Activated CD4-positive, alpha-beta T cell treated with anti-CD3 and anti-CD28 coated beads for 36 hours (primary cell): ENCODE results near the gene SHPK. TPM values are rescaled to one million over a fixed set of nuclear protein-coding genes. Genes with fewer than 3 reads are reported as not detected.

Source experiments
- ATAC-seq: fragments of 200-7000 bp; cut with Tn5 transposase; one replicate; pipeline ENCODE4 v1.10.0; 2021; ENCODE audit warnings: mild to moderate bottlenecking, moderate library complexity
- CTCF ChIA-PET: fragments of 350-600 bp; sonication (Branson Sonifier 250); formaldehyde crosslinking; loops from one replicate; lab custom pipeline; 2021; ENCODE audit warnings: antibody characterized with exemption; lab: Charles Lee
- POLR2A ChIA-PET: fragments of 350-600 bp; sonication (Branson Sonifier 250); formaldehyde crosslinking; loops from one replicate; lab custom pipeline; 2021; ENCODE audit warnings: antibody characterized with exemption, inconsistent platforms; lab: Charles Lee
- DNase-seq: peaks from one replicate; pipeline ENCODE4 v3.0.0-alpha.2; 2020
- H3K27ac Mint-ChIP-seq: one replicate; pipeline ENCODE4 v1.8.0; 2021; ENCODE audit warnings: mixed read lengths
- H3K27me3 Mint-ChIP-seq: one replicate; pipeline ENCODE4 v1.8.0; 2021; ENCODE audit warnings: mixed read lengths
- H3K36me3 Mint-ChIP-seq: one replicate; pipeline ENCODE4 v1.8.0; 2021; ENCODE audit warnings: low read depth, mixed read lengths
- H3K4me1 Mint-ChIP-seq: one replicate; pipeline ENCODE4 v1.8.0; 2021; ENCODE audit warnings: mixed read lengths
- H3K4me3 Mint-ChIP-seq: one replicate; pipeline ENCODE4 v1.8.0; 2021; ENCODE audit warnings: mild to moderate bottlenecking, moderate library complexity, mixed read lengths
- H3K9me3 Mint-ChIP-seq: one replicate; pipeline ENCODE4 v1.8.0; 2021; ENCODE audit warnings: low read depth, mixed read lengths
- intact Hi-C, 2 experiments: fragments of 100-400 bp; cut with DNase I in 1 of 2; cut with micrococcal nuclease in 1 of 2; formaldehyde crosslinking; loops; one replicate each; pipeline versions ENCODE4 v1.14.2 to v1.15.1; 2022 to 2024; cut with DNase I, micrococcal nuclease
- total RNA-seq, 2 experiments: library from RNA; stranded (reverse); gene quantifications; one replicate each; pipeline ENCODE4 v1.2.3, GENCODE V29; 2021

The SHPK gene
- total RNA-seq, 2 experiments from 2014 or later, result 12.5 to 15.0 TPM

GRCh38 chr17:3600529-3601205 lies 35.4 kb downstream of the SHPK start:
- intact Hi-C loops, result loop anchor here in 1 of 2 experiments (5.0 kb wide), 1 partner anchor 47 kb away; no protein-coding TSS in a partner anchor
- Mint-ChIP-seq H3K27ac (no peak overlapping the region), H3K4me1 (no peaks in the 10 kb centered on the region), H3K4me3 (no peak overlapping the region), H3K36me3 (no peaks in the 10 kb centered on the region), H3K27me3 (no peaks in the 10 kb centered on the region), H3K9me3 (no peaks in the 10 kb centered on the region)
- POLR2A ChIA-PET, result no interaction called here
- ATAC-seq (no peak), DNase-seq (no peak)
- CTCF ChIA-PET, result interaction anchor here (0.9 kb wide), 1 partner anchor 47 kb away, joined by 5 read pairs; no protein-coding TSS in a partner anchor

- POLR2A ChIA-PET, result no interaction called here
- Mint-ChIP-seq H3K27me3 (no peaks in the 10 kb centered on the region), H3K4me1 (no peaks in the 10 kb centered on the region), H3K9me3 (no peaks in the 10 kb centered on the region), H3K36me3 (no peaks in the 10 kb centered on the region), H3K4me3 (no peak overlapping the region), H3K27ac (no peak overlapping the region)
- CTCF ChIA-PET, result no interaction called here
- intact Hi-C loops, result no loop called here
- ATAC-seq (no peak), DNase-seq (no peak)
Observed at GRCh38 chr17:3598078-3598477, 38.0 kb downstream of the SHPK start.

- H3K4me3 Mint-ChIP-seq, result no peak overlapping the region
- DNase-seq, result no peak
- H3K9me3 Mint-ChIP-seq, result no peaks in the 10 kb centered on the region
- ChIA-PET POLR2A (no interaction called here), CTCF (interaction anchor here (0.6 to 0.7 kb wide), 2 partner anchors 22 to 785 kb away, joined by 3 to 5 read pairs; no protein-coding TSS in a partner anchor)
- no peak for ATAC-seq
- no peaks in the 10 kb centered on the region for H3K27me3 Mint-ChIP-seq
- intact Hi-C loops, result no loop called here
- H3K36me3 Mint-ChIP-seq, result no peaks in the 10 kb centered on the region
- H3K4me1 Mint-ChIP-seq, result no peaks in the 10 kb centered on the region
- H3K27ac Mint-ChIP-seq, result no peak overlapping the region
Observed at GRCh38 chr17:3596804-3597464, 39.1 kb downstream of the SHPK start.

- Mint-ChIP-seq H3K36me3 (no peaks in the 10 kb centered on the region), H3K4me1 (no peaks in the 10 kb centered on the region), H3K27me3 (no peaks in the 10 kb centered on the region), H3K9me3 (no peaks in the 10 kb centered on the region), H3K4me3 (no peak overlapping the region), H3K27ac (no peak overlapping the region)
- intact Hi-C loops, result no loop called here
- ChIA-PET CTCF (no interaction called here), POLR2A (no interaction called here)
- ATAC-seq (no peak), DNase-seq (no peak)
Observed at GRCh38 chr17:3594976-3595375, 41.1 kb downstream of the SHPK start.

GRCh38 chr17:3594051-3594800 lies 41.8 kb downstream of the SHPK start:
- Mint-ChIP-seq H3K36me3 (no peaks in the 10 kb centered on the region), H3K27ac (no peak overlapping the region), H3K9me3 (no peaks in the 10 kb centered on the region), H3K4me3 (no peak overlapping the region), H3K27me3 (no peaks in the 10 kb centered on the region), H3K4me1 (no peaks in the 10 kb centered on the region)
- DNase-seq (no peak), ATAC-seq (no peak)
- ChIA-PET POLR2A (no interaction called here), CTCF (no interaction called here)
- intact Hi-C loops, result no loop called here

GRCh38 chr17:3593384-3593783 lies 42.7 kb downstream of the SHPK start:
- Mint-ChIP-seq H3K9me3 (no peaks in the 10 kb centered on the region), H3K36me3 (no peaks in the 10 kb centered on the region), H3K27ac (no peak overlapping the region), H3K27me3 (no peaks in the 10 kb centered on the region), H3K4me1 (no peaks in the 10 kb centered on the region), H3K4me3 (no peak overlapping the region)
- intact Hi-C loops, result no loop called here
- ChIA-PET CTCF (interaction anchor here (0.6 kb wide), 1 partner anchor 163 kb away, joined by 5 read pairs; no protein-coding TSS in a partner anchor), POLR2A (no interaction called here)
- no peak for DNase-seq
- ATAC-seq, result no peak

GRCh38 chr17:3592216-3592860 lies 43.7 kb downstream of the SHPK start:
- Mint-ChIP-seq H3K4me3 (no peak overlapping the region), H3K27ac (no peak overlapping the region)

GRCh38 chr17:3590768-3591167 lies 45.3 kb downstream of the SHPK start:
- Mint-ChIP-seq H3K4me1 (no peaks in the 10 kb centered on the region), H3K27ac (no peak overlapping the region), H3K27me3 (no peaks in the 10 kb centered on the region), H3K9me3 (no peaks in the 10 kb centered on the region), H3K36me3 (peaks cover 3% of the 10 kb centered on the region), H3K4me3 (no peak overlapping the region)
- DNase-seq, result no peak
- ChIA-PET POLR2A (no interaction called here), CTCF (no interaction called here)
- no peak for ATAC-seq
- intact Hi-C loops, result no loop called here

More at GRCh38 chr17:3592216-3592860, 43.7 kb downstream of the SHPK start:
- Mint-ChIP-seq H3K9me3 (no peaks in the 10 kb centered on the region), H3K4me1 (no peaks in the 10 kb centered on the region), H3K36me3 (no peaks in the 10 kb centered on the region), H3K27me3 (no peaks in the 10 kb centered on the region)
- ChIA-PET CTCF (interaction anchor here (0.8 kb wide), 1 partner anchor 10 kb away, joined by 3 read pairs; no protein-coding TSS in a partner anchor), POLR2A (interaction anchor here (0.6 kb wide), 1 partner anchor 18 kb away, joined by 3 read pairs; no protein-coding TSS in a partner anchor)
- DNase-seq (no peak), ATAC-seq (no peak)
- intact Hi-C loops, result no loop called here

- DNase-seq (no peak), ATAC-seq (no peak)
- Mint-ChIP-seq H3K4me3 (no peak overlapping the region), H3K27ac (no peak overlapping the region), H3K4me1 (no peaks in the 10 kb centered on the region), H3K9me3 (no peaks in the 10 kb centered on the region), H3K36me3 (peaks cover 6% of the 10 kb centered on the region), H3K27me3 (no peaks in the 10 kb centered on the region)
- ChIA-PET POLR2A (no interaction called here), CTCF (interaction anchor here (0.6 kb wide), 1 partner anchor 13 kb away, joined by 3 read pairs; no protein-coding TSS in a partner anchor)
- intact Hi-C loops, result no loop called here
Observed at GRCh38 chr17:3590231-3590630, 45.8 kb downstream of the SHPK start.

- Mint-ChIP-seq H3K4me1 (no peaks in the 10 kb centered on the region), H3K36me3 (peaks cover 6% of the 10 kb centered on the region), H3K27ac (no peak overlapping the region), H3K9me3 (no peaks in the 10 kb centered on the region), H3K27me3 (no peaks in the 10 kb centered on the region), H3K4me3 (no peak overlapping the region)
- ChIA-PET POLR2A (no interaction called here), CTCF (interaction anchor here (0.6 kb wide), 1 partner anchor 13 kb away, joined by 3 read pairs; no protein-coding TSS in a partner anchor)
- ATAC-seq (no peak), DNase-seq (no peak)
- intact Hi-C loops, result no loop called here
Observed at GRCh38 chr17:3589784-3590183, 46.3 kb downstream of the SHPK start.

GRCh38 chr17:3585826-3586225 lies 50.2 kb downstream of the SHPK start:
- no peak overlapping the region for H3K27ac Mint-ChIP-seq
- H3K4me3 Mint-ChIP-seq, result no peak overlapping the region
- ChIA-PET CTCF (no interaction called here), POLR2A (no interaction called here)
- H3K9me3 Mint-ChIP-seq, result no peaks in the 10 kb centered on the region
- ATAC-seq (no peak), DNase-seq (no peak)
- H3K4me1 Mint-ChIP-seq, result no peaks in the 10 kb centered on the region
- no peaks in the 10 kb centered on the region for H3K27me3 Mint-ChIP-seq
- H3K36me3 Mint-ChIP-seq, result peaks cover 6% of the 10 kb centered on the region
- intact Hi-C loops, result no loop called here
